Panc1 (cell line): ENCODE results near the gene EPHA6. TPM values are rescaled to one million over a fixed set of nuclear protein-coding genes. Genes with fewer than 3 reads are reported as not detected.

Experiments used
- ATAC-seq: fragments of 200-7000 bp; cut with Tn5 transposase; 2 replicates; pipeline ENCODE4 v1.9.1; 2020; ENCODE audit warnings: mild to moderate bottlenecking, moderate library complexity
- BruUV-seq: library from RNA; stranded (reverse); fragments of 400-500 nt; replicated peaks from 2 replicates; lab custom pipeline; 2021; lab: Mats Ljungman, UMichigan
- CTCF ChIA-PET: fragments of 300-600 bp; sonication (Branson Sonifier 250); formaldehyde crosslinking; loops from one replicate; lab custom pipeline; 2022; ENCODE audit warnings: antibody characterized with exemption; lab: Charles Lee
- POLR2A ChIA-PET: fragments of 300-600 bp; sonication (Branson Sonifier 250); formaldehyde crosslinking; loops from one replicate; lab custom pipeline; 2022; ENCODE audit warnings: antibody characterized with exemption; lab: Charles Lee
- DNase-seq: peaks from one replicate; pipeline ENCODE4 v3.0.0-alpha.2; 2010; ENCODE audit warnings: low read depth, low spot score
- H3K27ac ChIP-seq: 2 replicates; pipeline ENCODE4 v1.5.1; 2011; ENCODE audit warnings: mild to moderate bottlenecking, low read length, inconsistent platforms
- H3K27me3 ChIP-seq: fragments of 200-500 bp; sonication (Bioruptor generic); 2 replicates; pipeline ENCODE4 v1.6.0; 2014; ENCODE audit warnings: low read length, inconsistent platforms; ENCODE audit not compliant: control insufficient read depth, insufficient read depth
- H3K36me3 ChIP-seq: fragments of 200-500 bp; sonication (Bioruptor generic); 2 replicates; pipeline ENCODE4 v1.5.1; 2014; ENCODE audit warnings: inconsistent platforms, mild to moderate bottlenecking, low read length, moderate library complexity; ENCODE audit not compliant: control insufficient read depth, insufficient read depth
- H3K4me1 ChIP-seq: 2 replicates; pipeline ENCODE4 v1.5.1; 2011; ENCODE audit warnings: inconsistent platforms, mild to moderate bottlenecking, low read length, moderate library complexity; ENCODE audit not compliant: control insufficient read depth, insufficient read depth
- H3K4me3 ChIP-seq, 2 experiments: 2 replicates each; pipeline ENCODE4 v1.5.1; 2011 to 2012; ENCODE audit warnings: low read depth in 2 of 2, low read length in 2 of 2, mild to moderate bottlenecking in 2 of 2, inconsistent platforms in 1 of 2, moderate library complexity in 1 of 2
- H3K9me3 ChIP-seq: fragments of 200-500 bp; sonication (Bioruptor generic); 2 replicates; pipeline ENCODE4 v1.5.1; 2014; ENCODE audit warnings: low read depth, mild to moderate bottlenecking, inconsistent platforms, low read length, moderate library complexity; ENCODE audit not compliant: control insufficient read depth, insufficient read depth
- POLR2AphosphoS5 ChIP-seq: IDR thresholded peaks from 2 replicates; pipeline ENCODE4 v1.6.1; 2012; ENCODE audit warnings: mild to moderate bottlenecking, low read depth, low read length, moderate library complexity
- REST ChIP-seq, 2 experiments: IDR thresholded peaks; 2 replicates each; pipeline ENCODE4 v1.6.1; 2011 to 2012; ENCODE audit warnings: low read depth in 2 of 2, control low read depth in 1 of 2, low read length in 1 of 2, mild to moderate bottlenecking in 1 of 2, moderate library complexity in 1 of 2; ENCODE audit not compliant: insufficient read depth in 1 of 2
- SIN3A ChIP-seq: IDR thresholded peaks from 2 replicates; pipeline ENCODE4 v1.6.1; 2012; ENCODE audit warnings: low read depth, mild to moderate bottlenecking, low read length, moderate library complexity, borderline replicate concordance; ENCODE audit not compliant: insufficient read depth
- TCF7L2 ChIP-seq: IDR thresholded peaks from 2 replicates; pipeline ENCODE4 v1.6.1; 2011; ENCODE audit warnings: mild to moderate bottlenecking, low read depth, low read length, inconsistent platforms
- in situ Hi-C: cut with HindIII; loops from 2 replicates; pipeline ENCODE4 v1.10.0; 2016; ENCODE audit warnings: low sequenced_read_pairs, low pct_unique_long_range_greater_than_20kb
- intact Hi-C: fragments of 100-400 bp; cut with micrococcal nuclease; formaldehyde crosslinking; loops from one replicate; pipeline ENCODE4 v1.10.0; 2022; ENCODE audit not compliant: unreplicated experiment
- total RNA-seq: library from RNA; stranded (reverse); gene quantifications from one replicate; pipeline ENCODE4 v1.2.1, GENCODE V29; 2021; ENCODE audit not compliant: unreplicated experiment
- TF ChIP-seq, protein P1 (sequence below): fragments of 450-650 bp; IDR thresholded peaks from 2 replicates; pipeline ENCODE4 v1.5.1; 2017; ENCODE audit warnings: mild to moderate bottlenecking

Gene EPHA6
- total RNA-seq, 1 experiment from 2014 or later = 0.57 TPM

DNA sequence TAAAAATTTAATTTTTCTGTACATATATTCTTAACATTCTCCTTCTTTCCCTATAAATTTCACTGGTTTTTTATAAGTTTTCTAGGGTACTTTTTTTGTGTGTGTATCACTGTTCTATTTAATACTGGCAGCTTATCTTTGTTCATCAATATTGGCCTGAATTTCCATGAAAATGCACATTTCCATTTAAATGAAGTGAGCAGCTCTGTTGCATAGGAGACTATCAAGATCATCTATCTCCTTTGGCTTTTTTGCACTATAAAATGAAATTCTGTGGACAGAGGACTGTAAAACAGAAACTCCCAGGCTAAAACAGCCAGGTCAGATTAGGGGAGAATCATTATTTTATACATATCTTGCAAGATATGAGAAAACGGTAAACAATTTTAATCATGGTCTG lies 673.2 kb downstream of the EPHA6 start:
- BruUV-seq = no TSS peak
- Histone ChIP-seq H3K4me1 (no peaks in the 10 kb centered on the region), H3K27ac (no peak overlapping the region), H3K9me3 (no peaks in the 10 kb centered on the region), H3K27me3 (no peaks in the 10 kb centered on the region), H3K36me3 (no peaks in the 10 kb centered on the region), H3K4me3 (no peak overlapping the region)
- in situ Hi-C loops = no loop called here
- ATAC-seq (no peak), DNase-seq (no peak)
- intact Hi-C loops = no loop called here
- CTCF ChIA-PET = no interaction called here
- POLR2A ChIA-PET = no interaction called here
- TF ChIP-seq REST (IDR thresholded peaks at IDR 0.05; ENCODE audit: insufficient read depth in 1 of 2, low read depth in 2 of 2, low read length in 1 of 2) (no peak), SIN3A (no peak), POLR2AphosphoS5 (no peak)

DNA sequence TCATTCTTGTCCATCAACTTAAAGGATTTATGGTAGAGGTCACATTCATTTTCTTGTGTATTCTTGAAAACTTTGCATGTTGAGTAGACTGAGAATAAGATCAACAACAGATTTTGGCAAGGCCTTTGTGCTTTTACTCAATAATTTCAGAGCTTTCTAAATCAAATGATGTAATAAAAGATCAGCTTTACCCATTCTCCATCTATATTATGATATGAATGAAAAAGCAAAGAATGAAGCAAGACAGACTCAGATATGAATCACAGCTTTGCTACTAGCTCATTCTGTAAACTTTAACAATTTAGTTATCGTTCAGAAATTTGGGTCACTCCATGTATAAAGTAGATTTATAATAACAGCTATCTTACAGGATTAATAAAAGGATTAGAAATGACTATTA lies 674.3 kb downstream of the EPHA6 start:
- BruUV-seq = no TSS peak
- intact Hi-C loops = no loop called here

More for the DNA sequence above, 674.3 kb downstream of the EPHA6 start:
- Histone ChIP-seq H3K4me1 (no peaks in the 10 kb centered on the region), H3K27me3 (no peaks in the 10 kb centered on the region), H3K9me3 (no peaks in the 10 kb centered on the region), H3K4me3 (no peak overlapping the region), H3K27ac (no peak overlapping the region), H3K36me3 (no peaks in the 10 kb centered on the region)
- no peak for DNase-seq
- in situ Hi-C loops = no loop called here
- ChIA-PET CTCF (no interaction called here), POLR2A (no interaction called here)
- TF ChIP-seq, protein P1, sequence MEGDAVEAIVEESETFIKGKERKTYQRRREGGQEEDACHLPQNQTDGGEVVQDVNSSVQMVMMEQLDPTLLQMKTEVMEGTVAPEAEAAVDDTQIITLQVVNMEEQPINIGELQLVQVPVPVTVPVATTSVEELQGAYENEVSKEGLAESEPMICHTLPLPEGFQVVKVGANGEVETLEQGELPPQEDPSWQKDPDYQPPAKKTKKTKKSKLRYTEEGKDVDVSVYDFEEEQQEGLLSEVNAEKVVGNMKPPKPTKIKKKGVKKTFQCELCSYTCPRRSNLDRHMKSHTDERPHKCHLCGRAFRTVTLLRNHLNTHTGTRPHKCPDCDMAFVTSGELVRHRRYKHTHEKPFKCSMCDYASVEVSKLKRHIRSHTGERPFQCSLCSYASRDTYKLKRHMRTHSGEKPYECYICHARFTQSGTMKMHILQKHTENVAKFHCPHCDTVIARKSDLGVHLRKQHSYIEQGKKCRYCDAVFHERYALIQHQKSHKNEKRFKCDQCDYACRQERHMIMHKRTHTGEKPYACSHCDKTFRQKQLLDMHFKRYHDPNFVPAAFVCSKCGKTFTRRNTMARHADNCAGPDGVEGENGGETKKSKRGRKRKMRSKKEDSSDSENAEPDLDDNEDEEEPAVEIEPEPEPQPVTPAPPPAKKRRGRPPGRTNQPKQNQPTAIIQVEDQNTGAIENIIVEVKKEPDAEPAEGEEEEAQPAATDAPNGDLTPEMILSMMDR = no peak
- TF ChIP-seq POLR2AphosphoS5 = no peak
- no peak for TF ChIP-seq SIN3A
- TF ChIP-seq TCF7L2 = no peak
- no peak for TF ChIP-seq REST (IDR thresholded peaks at IDR 0.05; ENCODE audit: insufficient read depth in 1 of 2, low read depth in 2 of 2, low read length in 1 of 2)
- no peak for ATAC-seq
